Jurkat, Clone E6-1 (cell line): ENCODE data around the gene BIRC2.
"Not testable (repeated sequence)": the region's sequence is repeated elsewhere in the genome, so short reads cannot be mapped to it uniquely, and the experiment has no call there.

Experiments
- DNase-seq: peaks from one replicate; pipeline ENCODE4 v3.0.0-alpha.2; 2011; ENCODE audit warnings: low read depth, low spot score
- H3K4me3 ChIP-seq: 2 replicates; pipeline ENCODE4 v1.5.1; 2011; ENCODE audit warnings: mild to moderate bottlenecking, low read length, control low read depth, moderate library complexity

Gene BIRC2

DNA sequence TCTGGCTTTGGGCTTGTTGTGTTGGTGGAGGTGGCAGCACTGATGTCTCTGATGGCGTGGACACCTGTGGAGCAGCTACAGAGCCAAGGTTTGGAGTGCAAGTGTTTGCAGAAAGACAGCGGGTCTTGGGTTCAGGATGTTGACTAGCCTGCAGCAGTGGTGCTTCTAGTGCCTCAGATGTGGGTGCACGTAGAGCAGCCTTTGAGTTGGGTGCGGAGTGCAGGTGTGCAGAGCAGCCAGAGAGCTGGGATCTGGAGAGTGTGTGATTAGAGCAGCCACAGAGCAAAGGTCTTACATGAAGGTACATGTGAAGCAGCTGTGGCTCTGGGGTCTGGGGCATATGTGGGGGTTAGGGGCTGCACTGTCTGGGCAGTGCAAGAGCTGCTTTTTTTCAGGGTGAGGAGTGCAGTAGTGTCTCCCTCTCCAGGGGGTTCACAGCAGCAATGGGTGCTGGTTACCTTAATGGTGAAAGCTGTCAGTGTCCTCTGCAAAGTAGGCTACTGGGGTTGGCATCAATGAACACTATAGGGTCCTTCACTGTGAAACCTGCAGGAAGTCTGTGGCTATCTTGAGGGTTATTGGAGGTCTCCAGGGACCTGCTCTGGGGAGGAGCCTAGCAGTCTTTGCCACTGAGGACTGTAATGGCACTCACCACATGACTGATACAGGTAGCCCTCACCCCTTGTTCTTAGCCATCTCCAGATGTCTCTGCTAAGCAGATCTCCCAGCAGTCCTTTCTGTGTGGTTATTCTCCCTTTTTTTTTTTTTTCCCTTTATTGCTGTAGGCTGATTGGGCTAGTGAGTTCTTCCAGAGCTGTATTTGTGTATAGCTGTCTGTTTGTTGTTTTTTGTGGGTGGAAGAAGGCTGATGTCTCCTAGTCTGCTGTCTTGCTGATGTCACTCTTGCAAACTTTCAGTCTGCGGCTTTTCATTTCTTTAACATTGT, 14.3 kb downstream of the BIRC2 start:
- DNase-seq = peak; percentile 98
- H3K4me3 ChIP-seq = peak overlapping the region; percentile 16; the same call in 1 of the 2 replicates

GRCh38 chr11:102364991-102365390, 18.0 kb downstream of the BIRC2 start:
- no peak for DNase-seq

DNA sequence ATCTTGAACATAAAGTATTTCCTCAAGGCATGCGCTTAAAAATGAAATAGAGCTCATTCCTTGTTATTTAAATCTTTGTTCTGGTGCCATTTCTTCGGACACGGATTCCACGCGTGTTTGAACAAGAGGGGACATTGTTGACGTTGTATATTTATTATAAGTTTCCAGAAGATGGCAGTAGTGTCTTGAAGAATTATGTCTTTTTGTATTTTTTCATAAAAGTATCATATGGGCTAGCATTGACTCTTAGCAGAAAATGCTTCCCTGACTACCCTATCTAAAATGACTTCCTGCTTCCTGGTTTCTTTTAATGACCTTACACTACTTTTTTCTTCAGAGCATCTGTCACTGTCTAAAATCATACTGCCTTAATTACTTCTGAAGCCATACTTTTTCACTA, 20.4 kb downstream of the BIRC2 start:
- H3K4me3 ChIP-seq = no peak overlapping the region
- peak; percentile 35 for DNase-seq

More at GRCh38 chr11:102364991-102365390, 18.0 kb downstream of the BIRC2 start:
- H3K4me3 ChIP-seq = no peak overlapping the region

GRCh38 chr11:102368472-102368871, 21.5 kb downstream of the BIRC2 start:
- no peak for DNase-seq
- H3K4me3 ChIP-seq = no peak overlapping the region

DNA sequence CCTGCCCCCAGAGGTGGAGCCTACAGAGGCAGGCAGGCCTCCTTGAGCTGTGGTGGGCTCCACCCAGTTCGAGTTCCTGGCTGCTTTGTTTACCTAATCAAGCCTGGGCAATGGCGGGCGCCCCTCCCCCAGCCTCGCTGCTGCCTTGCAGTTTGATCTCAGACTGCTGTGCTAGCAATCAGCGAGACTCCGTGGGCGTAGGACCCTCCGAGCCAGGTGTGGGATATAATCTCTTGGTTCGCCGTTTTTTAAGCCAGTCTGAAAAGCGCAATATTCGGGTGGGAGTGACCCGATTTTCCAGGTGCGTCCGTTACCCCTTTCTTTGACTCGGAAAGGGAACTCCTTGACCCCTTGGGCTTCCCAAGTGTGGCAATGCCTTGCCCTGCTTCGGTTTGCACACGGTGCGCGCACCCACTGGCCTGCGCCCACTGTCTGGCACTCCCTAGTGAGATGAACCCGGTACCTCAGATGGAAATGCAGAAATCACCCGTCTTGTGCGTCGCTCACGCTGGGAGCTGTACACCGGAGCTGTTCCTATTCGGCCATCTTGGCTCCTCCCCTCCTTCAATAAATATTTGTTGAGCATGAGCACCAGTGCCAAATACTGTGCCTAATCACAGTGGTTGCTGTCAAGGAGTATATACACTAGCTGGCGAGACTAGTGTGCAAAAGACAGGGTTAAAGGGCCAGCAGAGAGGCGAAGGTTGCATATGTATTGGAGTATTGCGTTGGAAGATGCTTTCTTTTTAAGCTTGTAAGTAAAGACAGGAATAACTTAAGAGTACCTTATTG, 27.8 kb downstream of the BIRC2 start:
- H3K4me3 ChIP-seq = peak overlapping the region; percentile 53
- DNase-seq = not testable (repeated sequence)

DNA sequence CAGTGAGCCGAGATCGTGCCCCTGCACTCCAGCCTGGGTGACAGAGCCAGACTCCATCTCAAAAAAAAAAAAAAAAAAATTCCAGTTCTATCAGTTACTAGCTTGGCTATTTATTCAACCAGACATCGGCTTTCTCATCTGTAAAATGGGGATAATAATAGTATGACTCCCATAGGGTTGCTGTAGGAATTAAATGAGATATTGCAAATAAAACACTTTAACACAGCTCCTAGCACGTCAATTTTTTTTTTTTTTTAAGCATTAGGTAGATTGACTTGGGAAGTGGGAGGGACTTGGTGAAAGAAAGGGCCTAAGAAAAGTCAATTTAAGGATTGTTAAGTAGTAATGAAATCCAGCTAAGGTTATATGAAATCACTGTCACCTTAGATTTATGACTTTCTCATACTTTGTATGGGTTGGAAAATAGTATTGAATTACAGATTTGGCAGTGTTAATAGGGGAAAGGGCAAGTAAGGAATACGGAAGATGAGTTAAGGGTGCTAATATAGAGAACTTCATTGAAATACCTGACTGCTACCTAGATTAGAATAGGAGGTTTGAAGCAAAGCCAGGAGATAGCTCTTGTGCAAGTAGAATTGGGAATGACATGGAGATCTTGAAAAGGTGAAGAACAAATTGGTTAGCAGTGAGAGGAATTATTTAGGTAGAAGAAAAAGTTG, 28.8 kb downstream of the BIRC2 start:
- no peak for DNase-seq
- no peak overlapping the region for H3K4me3 ChIP-seq

DNA sequence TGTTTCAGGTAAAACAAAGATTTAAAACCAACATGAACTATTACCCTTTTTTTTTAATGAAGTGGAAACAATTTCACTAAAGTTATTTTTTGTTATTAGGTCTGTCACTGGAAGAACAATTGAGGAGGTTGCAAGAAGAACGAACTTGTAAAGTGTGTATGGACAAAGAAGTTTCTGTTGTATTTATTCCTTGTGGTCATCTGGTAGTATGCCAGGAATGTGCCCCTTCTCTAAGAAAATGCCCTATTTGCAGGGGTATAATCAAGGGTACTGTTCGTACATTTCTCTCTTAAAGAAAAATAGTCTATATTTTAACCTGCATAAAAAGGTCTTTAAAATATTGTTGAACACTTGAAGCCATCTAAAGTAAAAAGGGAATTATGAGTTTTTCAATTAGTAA, 30.9 kb downstream of the BIRC2 start:
- H3K4me3 ChIP-seq = no peak overlapping the region

GRCh38 chr11:102378818-102379217, 31.8 kb downstream of the BIRC2 start:
- DNase-seq = no peak
- H3K4me3 ChIP-seq = no peak overlapping the region

More for the DNA sequence above, 30.9 kb downstream of the BIRC2 start:
- DNase-seq = no peak

GRCh38 chr11:102382384-102382783, 35.4 kb downstream of the BIRC2 start:
- DNase-seq = no peak
- no peak overlapping the region for H3K4me3 ChIP-seq

DNA sequence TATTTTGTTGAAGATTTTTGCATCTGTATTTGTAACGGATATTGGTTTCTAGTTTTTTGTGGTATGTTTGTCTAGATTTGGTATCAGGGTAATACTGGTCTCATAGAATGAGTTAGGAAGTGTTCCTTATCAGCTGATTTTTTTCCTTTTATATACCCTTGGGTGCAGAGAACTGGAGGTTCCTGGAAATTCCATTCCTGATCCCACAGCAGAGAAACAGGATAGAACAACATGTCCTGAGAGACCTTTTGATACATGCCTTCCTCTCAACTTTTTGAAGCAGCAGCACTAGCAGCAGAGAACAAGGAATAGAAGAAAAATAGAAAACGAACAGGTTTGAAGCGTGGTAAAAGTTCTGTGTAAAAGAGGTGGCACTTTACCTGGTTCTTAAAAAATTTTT, 36.8 kb downstream of the BIRC2 start:
- no peak for DNase-seq
- H3K4me3 ChIP-seq = no peak overlapping the region

DNA sequence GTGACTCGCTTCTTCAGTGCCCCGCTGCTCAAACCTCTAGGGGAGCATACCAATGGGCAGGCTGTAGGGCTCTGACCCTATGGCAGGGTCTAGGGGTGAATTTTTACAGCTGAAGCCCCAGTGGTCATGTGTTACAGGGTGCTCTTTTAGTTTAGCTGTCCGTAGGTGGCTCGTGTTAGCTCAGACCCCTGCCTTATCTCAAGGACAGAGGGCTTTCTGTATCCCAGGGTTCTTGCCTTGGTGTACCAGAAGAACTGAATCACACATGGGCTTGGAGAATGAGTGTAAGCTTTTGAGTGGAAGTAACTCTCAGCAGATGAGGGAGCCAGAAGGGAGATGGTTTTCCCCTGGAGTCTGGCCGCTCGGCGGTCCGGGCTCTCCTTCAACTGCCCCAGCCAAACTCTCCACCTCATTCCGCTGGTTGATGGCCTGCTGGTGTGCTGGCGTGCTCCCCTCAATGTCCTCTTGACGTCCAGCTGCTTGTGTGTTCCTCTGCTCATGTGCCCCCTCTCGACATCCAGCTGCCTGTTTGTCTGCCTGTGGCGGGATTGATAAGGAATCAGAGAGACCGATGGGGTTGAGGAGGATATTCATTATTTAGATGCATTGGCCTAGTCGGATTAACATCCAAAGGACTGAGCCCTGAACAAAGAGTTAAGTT, 37.5 kb downstream of the BIRC2 start:
- H3K4me3 ChIP-seq = no peak overlapping the region
- no peak for DNase-seq

- no peak for DNase-seq
Observed at GRCh38 chr11:102385085-102386007, 38.3 kb downstream of the BIRC2 start.

GRCh38 chr11:102386136-102386734, 39.2 kb downstream of the BIRC2 start:
- DNase-seq = peak; percentile 53
- H3K4me3 ChIP-seq = no peak overlapping the region

More at GRCh38 chr11:102385085-102386007, 38.3 kb downstream of the BIRC2 start:
- H3K4me3 ChIP-seq = no peak overlapping the region

GRCh38 chr11:102387043-102387781, 40.2 kb downstream of the BIRC2 start:
- no peak for DNase-seq
- H3K4me3 ChIP-seq = no peak overlapping the region

DNA sequence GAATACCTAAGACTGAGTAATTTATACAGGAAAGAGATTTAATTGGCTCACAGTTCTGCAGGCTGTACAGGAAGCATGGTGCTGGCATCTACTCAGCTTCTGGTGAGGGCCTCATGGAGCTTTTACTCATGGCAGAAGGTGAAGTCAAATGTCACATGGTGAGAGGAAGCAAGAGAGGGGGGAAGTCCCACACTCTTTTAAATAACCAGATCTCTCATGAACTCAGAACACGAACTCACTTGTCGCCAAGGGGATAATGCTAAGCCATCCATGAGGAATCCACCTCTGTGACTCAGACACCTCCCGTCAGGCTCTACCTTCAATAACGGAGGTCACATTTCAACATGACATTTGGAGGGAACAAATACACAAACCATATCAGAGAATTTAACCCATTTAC, 42.2 kb downstream of the BIRC2 start:
- H3K4me3 ChIP-seq = no peak overlapping the region
- no peak for DNase-seq

DNA sequence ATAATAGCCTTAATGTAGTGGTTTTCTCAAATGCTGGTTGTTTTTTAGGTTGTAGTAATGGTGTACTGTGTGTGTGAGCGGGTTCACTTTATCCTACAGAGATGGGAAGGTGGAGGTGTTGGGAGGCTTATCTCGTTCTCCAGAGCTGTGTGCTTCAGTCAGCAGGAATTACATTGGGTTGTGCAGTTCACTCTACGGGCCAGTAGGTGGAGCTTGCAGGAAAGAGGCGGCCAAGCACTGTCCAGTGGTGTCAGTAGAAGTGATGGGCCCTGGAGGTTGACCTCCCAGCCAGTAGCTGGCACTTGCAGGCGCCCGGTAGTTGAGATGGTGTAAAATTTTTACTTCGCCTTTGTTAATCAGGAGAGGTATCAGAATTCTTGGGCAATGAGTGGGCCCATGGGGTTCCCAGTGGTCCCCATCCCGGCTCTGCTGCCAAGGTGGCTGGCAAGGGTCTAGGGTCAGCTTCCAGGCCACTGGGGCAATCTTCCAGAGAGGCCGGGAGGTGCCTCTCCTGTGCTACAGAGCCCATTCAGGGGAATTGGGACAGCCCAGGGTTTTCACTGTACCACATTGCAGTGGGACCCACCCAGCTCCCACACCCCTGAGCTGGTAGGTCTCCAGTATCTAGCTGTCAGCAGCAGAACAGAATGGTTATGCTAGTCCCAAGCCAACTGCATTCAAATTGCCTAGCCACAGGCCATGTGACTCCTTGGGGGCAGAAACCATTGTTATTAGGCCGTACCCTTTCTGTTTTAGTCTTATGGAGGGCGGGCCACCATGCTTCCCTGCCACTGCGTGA, 43.9 kb downstream of the BIRC2 start:
- DNase-seq = peak; percentile 46
- H3K4me3 ChIP-seq = no peak overlapping the region
